ENCODE measurements around the gene SUSD5.

The SUSD5 gene

GRCh38 chr3:33218446-33219174 lies at the start of gene SUSD5:
TSS of gene SUSD5 (minus strand) at chr3:33218810. CDS start at chr3:33218797, 13 bp downstream.
- H3K4me3 ChIP-seq (ENCODE audit: low read depth, low read length), result peak within 1 kb of the TSS; percentile 39
- peak within 1 kb of the TSS; percentile 65 for H2AFZ ChIP-seq
- no peaks in the 10 kb centered on the region for H3K36me3 ChIP-seq (ENCODE audit: control insufficient read depth, insufficient read depth, low read length)
- TF ChIP-seq CTCF (IDR thresholded peaks at IDR 0.05), result no peak
- no peaks in the 10 kb centered on the region for H3K27me3 ChIP-seq (ENCODE audit: control insufficient read depth, insufficient read depth, low read length)
- peak within 1 kb of the TSS; percentile 73 for H3K4me2 ChIP-seq (ENCODE audit: low read length)
- no peaks in the 10 kb centered on the region for H3K9me3 ChIP-seq (ENCODE audit: control insufficient read depth, low read length)
- no peak within 1 kb of the TSS for H3K27ac ChIP-seq
- no peaks in the 10 kb centered on the region for H3K79me2 ChIP-seq
- peaks cover 4% of the 10 kb centered on the region for H3K4me1 ChIP-seq
- H3K9ac ChIP-seq, result no peak within 1 kb of the TSS

GRCh38 chr3:33260104-33260503 lies 41.5 kb upstream of the SUSD5 start:
- Histone ChIP-seq H3K4me2 (ENCODE audit: low read length) (no peak overlapping the region), H3K27me3 (ENCODE audit: control insufficient read depth, insufficient read depth, low read length) (no peaks in the 10 kb centered on the region), H3K4me3 (ENCODE audit: low read depth, low read length) (no peak overlapping the region), H3K9me3 (ENCODE audit: control insufficient read depth, low read length) (no peaks in the 10 kb centered on the region), H2AFZ (no peak overlapping the region), H3K9ac (no peak overlapping the region), H3K27ac (no peak overlapping the region), H3K79me2 (no peaks in the 10 kb centered on the region), H3K36me3 (ENCODE audit: control insufficient read depth, insufficient read depth, low read length) (no peaks in the 10 kb centered on the region), H3K4me1 (no peaks in the 10 kb centered on the region)
- TF ChIP-seq CTCF (IDR thresholded peaks at IDR 0.05), result no peak

GRCh38 chr3:33256249-33256648 lies 37.6 kb upstream of the SUSD5 start:
- H3K4me3 ChIP-seq (ENCODE audit: low read depth, low read length), result no peak overlapping the region
- no peak overlapping the region for H3K9ac ChIP-seq
- H3K27me3 ChIP-seq (ENCODE audit: control insufficient read depth, insufficient read depth, low read length), result no peaks in the 10 kb centered on the region
- no peak overlapping the region for H2AFZ ChIP-seq
- H3K9me3 ChIP-seq (ENCODE audit: control insufficient read depth, low read length), result no peaks in the 10 kb centered on the region
- H3K79me2 ChIP-seq, result no peaks in the 10 kb centered on the region
- H3K27ac ChIP-seq, result no peak overlapping the region
- no peak for TF ChIP-seq CTCF (IDR thresholded peaks at IDR 0.05)
- no peaks in the 10 kb centered on the region for H3K36me3 ChIP-seq (ENCODE audit: control insufficient read depth, insufficient read depth, low read length)
- no peak overlapping the region for H3K4me2 ChIP-seq (ENCODE audit: low read length)
- no peaks in the 10 kb centered on the region for H3K4me1 ChIP-seq

GRCh38 chr3:33250712-33251111 lies 32.1 kb upstream of the SUSD5 start:
- TF ChIP-seq CTCF (IDR thresholded peaks at IDR 0.05), result no peak

GRCh38 chr3:33246786-33247185 lies 28.2 kb upstream of the SUSD5 start:
- Histone ChIP-seq H2AFZ (no peak overlapping the region), H3K9ac (no peak overlapping the region), H3K36me3 (ENCODE audit: control insufficient read depth, insufficient read depth, low read length) (no peaks in the 10 kb centered on the region), H3K9me3 (ENCODE audit: control insufficient read depth, low read length) (no peaks in the 10 kb centered on the region), H3K4me2 (ENCODE audit: low read length) (no peak overlapping the region), H3K4me3 (ENCODE audit: low read depth, low read length) (no peak overlapping the region), H3K27me3 (ENCODE audit: control insufficient read depth, insufficient read depth, low read length) (no peaks in the 10 kb centered on the region), H3K79me2 (no peaks in the 10 kb centered on the region), H3K27ac (no peak overlapping the region), H3K4me1 (no peaks in the 10 kb centered on the region)
- TF ChIP-seq CTCF (IDR thresholded peaks at IDR 0.05), result no peak

More at GRCh38 chr3:33250712-33251111, 32.1 kb upstream of the SUSD5 start:
- Histone ChIP-seq H3K4me1 (no peaks in the 10 kb centered on the region), H3K4me2 (ENCODE audit: low read length) (no peak overlapping the region), H3K9me3 (ENCODE audit: control insufficient read depth, low read length) (no peaks in the 10 kb centered on the region), H3K36me3 (ENCODE audit: control insufficient read depth, insufficient read depth, low read length) (no peaks in the 10 kb centered on the region), H3K9ac (no peak overlapping the region), H2AFZ (no peak overlapping the region), H3K27me3 (ENCODE audit: control insufficient read depth, insufficient read depth, low read length) (no peaks in the 10 kb centered on the region), H3K4me3 (ENCODE audit: low read depth, low read length) (no peak overlapping the region), H3K79me2 (no peaks in the 10 kb centered on the region), H3K27ac (no peak overlapping the region)
